GM21717 (cell line): ENCODE results near the gene METTL9.
"Not testable (repeated sequence)": the region's sequence is repeated elsewhere in the genome, so short reads cannot be mapped to it uniquely, and the experiment has no call there.

Experiments used
- ATAC-seq: cut with Tn5 transposase; IDR thresholded peaks from one replicate; pipeline ENCODE4 v1.9.1; 2021; ENCODE audit warnings: mild to moderate bottlenecking, moderate library complexity; ENCODE audit not compliant: unreplicated experiment

The METTL9 gene

GRCh38 chr16:21573506-21573905 lies 25.9 kb upstream of the METTL9 start:
- not testable (repeated sequence) for ATAC-seq

- no peak for ATAC-seq
These were observed 25.0 kb upstream of the METTL9 start for GRCh38 chr16:21574372-21574771.

DNA sequence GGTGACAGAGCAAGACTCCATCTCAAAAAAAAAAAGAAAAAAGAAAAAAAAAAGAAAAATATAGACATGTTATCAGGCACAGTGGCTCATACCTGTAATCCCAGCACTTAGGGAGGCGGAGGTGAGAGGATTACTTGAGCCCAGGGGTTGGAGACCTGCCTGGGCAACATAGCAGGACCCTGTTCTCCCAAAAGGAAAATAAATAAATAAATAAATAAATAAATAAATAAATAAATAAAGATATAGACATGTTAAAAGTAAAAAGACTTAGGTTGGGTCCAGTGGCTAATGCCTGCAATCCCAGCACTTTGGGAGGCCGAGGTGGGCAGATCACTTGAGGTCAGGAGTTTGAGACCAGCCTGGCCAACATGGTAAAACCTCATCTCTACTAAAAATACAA lies 23.1 kb upstream of the METTL9 start:
- not testable (repeated sequence) for ATAC-seq

- not testable (repeated sequence) for ATAC-seq
These were observed 21.9 kb upstream of the METTL9 start for GRCh38 chr16:21577487-21577886.

GRCh38 chr16:21578311-21578710 lies 21.1 kb upstream of the METTL9 start:
- not testable (repeated sequence) for ATAC-seq

DNA sequence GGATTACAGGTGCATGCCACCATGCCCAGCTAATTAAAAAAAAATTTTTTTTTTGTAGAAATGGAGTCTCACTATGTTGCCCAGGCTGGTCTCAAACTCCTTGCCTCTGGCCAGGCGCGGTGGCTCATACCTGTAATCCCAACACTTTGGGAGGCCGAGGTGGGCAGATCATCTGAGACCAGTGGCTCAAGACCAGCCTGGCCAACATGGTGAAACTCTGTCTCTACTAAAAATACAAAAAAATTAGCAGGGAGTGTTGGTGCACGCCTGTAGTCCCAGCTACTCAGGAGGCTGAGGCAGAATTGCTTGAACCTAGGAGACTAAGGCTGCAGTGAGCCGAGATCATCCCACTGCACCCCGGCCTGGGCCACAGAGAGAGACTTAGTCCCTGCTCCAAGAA lies 19.2 kb upstream of the METTL9 start:
- ATAC-seq = not testable (repeated sequence)

GRCh38 chr16:21580807-21581206 lies 18.6 kb upstream of the METTL9 start:
- ATAC-seq = no peak

- no peak for ATAC-seq
These were observed 14.6 kb upstream of the METTL9 start for GRCh38 chr16:21584817-21585216.

DNA sequence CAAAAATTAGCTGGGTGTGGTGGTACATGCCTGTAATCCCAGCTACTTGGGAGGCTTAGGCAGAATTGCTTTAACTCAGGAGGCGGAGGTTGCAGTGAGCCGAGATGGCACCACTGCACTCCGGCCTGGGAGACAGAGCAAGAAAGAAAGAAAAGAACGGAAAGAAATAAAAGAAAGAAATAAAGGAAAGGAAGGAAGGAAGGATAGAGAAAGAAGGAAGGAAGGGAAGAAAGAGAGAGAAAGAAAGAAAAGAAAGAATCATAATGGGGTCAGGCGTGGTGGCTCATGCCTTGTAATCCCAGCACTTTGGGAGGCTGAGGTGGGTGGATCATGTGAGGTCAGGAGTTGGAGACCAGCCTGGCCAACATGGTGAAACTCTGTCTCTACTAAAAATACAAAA lies 10.8 kb upstream of the METTL9 start:
- ATAC-seq = not testable (repeated sequence)

DNA sequence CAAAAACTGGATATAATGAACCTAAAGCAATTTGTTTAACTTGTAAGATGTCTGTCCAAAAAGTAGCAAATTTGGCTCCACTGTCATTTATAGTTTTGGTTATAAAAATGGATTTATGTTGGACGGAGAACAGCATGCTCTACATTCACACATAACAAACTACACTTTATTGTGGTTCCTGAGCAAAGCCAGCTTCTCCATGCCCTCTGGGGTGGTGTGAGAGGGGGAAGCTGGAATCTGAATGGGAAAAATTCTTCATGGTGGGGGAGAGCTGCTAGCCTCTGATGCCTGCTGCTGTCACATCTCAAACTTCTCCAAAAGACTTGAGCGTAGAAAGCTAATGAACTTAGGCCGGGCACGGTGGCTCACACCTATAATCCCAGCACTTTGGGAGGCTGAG lies 9.8 kb upstream of the METTL9 start:
- no peak for ATAC-seq

DNA sequence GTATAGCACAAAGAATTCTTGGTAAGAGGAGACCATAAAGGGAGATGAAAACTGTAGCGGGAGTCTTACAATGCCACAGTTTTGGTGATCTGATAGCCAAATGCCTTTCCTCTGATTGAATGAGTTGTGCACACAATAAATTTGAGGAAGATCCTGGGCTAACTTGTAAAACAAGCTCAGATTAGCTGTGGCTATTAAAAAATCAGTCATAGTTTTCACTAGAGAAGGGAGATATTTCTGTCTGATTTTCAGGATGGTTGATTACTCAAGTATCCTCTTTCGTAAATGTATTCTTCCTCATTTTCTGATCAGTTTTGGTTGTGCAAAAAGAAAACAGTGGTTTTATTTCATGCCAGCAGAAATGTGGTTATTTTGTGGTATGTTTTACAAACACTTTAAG lies 9.1 kb upstream of the METTL9 start:
- ATAC-seq = no peak

DNA sequence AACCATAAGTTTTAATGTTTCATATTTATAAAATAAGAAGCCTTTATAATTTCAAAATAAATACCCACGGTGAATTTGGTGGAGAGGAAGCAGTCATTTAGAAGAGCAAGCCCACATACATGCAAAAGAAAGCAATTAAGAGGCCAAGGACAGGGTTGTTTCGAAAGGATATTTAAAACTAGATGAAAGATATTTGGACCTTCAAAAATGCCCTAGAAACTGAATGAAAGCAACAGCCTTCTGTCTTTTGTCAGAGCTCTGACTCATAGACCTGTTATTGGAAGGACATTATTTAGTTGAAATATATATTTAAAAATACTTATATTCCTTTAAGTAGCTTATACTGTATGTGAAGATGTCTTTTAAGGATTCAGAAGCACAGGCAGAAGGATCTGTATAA lies 8.6 kb upstream of the METTL9 start:
- ATAC-seq = no peak

GRCh38 chr16:21592191-21592590 lies 7.2 kb upstream of the METTL9 start:
- no peak for ATAC-seq

- ATAC-seq = no peak
These were observed 5.7 kb upstream of the METTL9 start for GRCh38 chr16:21593530-21594289.

DNA sequence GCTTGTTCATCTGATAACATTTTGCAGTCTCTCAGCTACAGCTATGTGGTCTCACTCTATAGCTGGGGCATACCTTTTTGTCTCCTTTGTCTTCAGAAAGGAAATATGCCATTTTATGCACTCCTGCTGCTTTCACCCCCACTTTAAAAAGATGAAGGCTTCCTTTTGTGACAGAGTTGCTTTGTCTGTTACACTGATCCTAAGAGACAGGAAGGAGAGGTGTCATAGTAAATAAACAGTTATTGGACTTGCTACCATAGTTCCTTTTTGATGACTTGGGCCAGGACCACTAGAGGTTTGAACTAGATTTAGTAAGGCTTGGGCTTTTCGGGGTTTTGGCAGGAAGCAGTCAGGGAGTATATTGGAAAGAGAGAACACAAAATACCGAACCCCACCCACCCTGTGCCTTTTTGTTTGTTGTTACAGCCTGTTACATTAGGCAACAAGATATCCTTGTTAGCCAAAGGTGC lies 1.8 kb upstream of the METTL9 start:
- ATAC-seq = no peak

GRCh38 chr16:21598206-21598605 lies 1.2 kb upstream of the METTL9 start:
- ATAC-seq = no peak

DNA sequence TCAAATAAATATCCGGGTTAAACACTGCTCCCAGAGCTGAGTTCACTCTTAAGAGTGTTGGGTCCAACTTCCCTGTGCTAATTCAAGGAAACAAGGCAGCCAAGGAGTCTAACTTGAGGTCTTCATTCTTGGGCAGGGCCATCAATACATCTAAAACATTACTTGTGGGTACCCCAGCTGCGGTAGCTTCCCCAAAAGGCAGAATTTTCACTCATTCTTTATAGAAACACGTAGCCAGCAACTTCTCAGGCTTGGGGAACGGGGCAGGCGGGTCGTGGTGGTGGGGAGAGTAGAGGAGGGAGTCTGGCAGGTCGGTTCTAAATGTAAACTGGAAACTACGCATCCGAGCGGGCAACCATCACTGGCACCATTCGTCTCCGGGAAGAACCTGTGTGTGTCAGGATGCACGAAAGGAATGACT lies 666 bp upstream of the METTL9 start:
- peak; percentile 1 for ATAC-seq

DNA sequence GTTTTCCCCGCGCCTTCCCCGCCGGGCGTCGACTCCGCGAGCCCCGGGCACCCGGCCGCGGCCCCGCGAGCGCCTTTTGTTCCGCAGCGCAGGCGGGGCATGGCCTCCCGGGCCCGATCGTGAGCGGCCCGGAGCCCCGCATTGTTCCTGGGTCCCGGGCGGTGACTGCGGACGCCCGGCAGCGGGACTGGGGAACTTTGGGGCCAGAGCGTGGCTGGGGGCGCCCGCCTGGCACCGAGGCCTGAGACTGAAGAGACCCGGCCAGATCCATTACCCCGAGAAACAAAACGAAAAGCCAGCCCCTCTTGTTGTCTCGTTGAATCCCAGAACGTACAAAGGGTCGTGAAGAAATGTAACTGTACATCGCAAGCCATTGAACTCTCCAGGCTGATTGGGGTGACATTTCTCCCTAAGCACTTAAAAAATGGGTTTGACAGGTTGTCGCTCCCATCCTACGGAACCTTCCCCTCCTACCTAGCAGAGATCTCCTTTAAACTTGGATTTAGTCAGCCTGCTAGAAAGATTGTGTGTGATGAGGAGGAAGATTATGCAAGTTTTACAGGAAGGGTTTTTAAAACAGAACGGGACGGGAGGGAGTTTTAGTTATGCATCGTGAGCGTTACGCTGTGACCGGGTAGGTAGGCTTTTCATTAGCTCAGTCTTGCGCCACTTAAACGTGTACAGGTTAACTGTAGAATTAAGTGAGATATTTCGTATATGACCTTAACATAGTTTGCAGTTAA lies 825 bp downstream of the METTL9 start:
- peak; percentile 33 for ATAC-seq

DNA sequence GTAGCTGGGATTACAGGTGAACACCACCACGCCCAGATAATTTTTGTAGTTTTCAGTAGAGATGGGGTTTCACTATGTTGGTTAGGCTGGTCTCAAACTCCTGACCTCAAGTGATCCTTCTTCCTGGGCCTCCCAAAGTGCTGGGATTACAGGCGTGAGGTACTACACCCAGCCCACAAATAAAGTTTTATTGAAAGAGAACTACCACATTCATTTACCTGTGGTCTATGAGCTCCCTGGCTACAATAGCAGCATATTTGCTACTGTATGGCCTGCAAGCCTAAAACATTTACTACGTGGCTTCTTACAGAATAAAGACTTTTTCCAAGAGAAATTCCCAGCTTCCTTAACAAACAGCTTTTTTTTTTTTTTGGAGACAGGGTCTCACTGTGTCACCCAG lies 3.4 kb downstream of the METTL9 start:
- no peak for ATAC-seq

DNA sequence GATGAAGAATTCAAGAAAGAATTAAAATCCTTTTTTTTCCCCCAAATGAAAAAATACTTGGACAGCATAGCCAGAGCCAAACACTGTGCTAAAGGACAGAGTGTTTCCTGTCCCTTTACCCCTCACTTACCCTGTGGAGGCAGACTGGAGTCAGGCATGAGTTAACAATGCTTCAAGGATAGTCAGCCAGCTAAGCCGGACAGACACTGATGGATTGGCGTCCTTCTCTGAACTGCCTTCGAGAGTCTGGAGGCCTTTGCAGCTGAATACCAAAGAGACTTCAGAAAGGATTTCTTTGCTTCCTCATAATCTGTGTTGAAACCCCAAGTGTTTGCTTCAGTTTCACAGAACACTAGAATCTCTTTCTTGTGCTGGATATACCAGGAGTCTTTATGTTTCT lies 4.6 kb downstream of the METTL9 start:
- ATAC-seq = no peak

DNA sequence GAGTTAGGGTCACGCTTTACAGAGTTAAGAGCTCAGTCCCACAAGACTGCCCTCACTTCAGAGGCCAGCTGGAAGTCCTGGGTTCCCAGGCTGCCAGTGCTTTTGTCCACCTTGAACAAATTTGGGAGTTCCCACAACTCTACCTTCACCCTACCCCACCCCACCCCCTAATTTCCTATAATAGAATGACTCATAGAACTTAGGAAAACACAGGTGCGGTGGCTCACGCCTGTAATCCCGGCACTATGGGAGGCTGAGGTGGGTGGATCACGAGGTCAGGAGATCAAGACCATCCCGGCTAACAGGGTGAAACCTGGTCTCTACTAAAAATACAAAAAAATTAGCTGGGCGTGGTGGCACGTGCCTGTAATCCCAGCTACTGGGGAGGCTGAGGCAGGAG lies 6.5 kb downstream of the METTL9 start:
- ATAC-seq = not testable (repeated sequence)

- no peak for ATAC-seq
These were observed 9.4 kb downstream of the METTL9 start for GRCh38 chr16:21608639-21609328.
